Measurements from ENCODE around the gene PTPN3.
"Not testable (repeated sequence)": the region's sequence is repeated elsewhere in the genome, so short reads cannot be mapped to it uniquely, and the experiment has no call there.

Gene PTPN3, protein sequence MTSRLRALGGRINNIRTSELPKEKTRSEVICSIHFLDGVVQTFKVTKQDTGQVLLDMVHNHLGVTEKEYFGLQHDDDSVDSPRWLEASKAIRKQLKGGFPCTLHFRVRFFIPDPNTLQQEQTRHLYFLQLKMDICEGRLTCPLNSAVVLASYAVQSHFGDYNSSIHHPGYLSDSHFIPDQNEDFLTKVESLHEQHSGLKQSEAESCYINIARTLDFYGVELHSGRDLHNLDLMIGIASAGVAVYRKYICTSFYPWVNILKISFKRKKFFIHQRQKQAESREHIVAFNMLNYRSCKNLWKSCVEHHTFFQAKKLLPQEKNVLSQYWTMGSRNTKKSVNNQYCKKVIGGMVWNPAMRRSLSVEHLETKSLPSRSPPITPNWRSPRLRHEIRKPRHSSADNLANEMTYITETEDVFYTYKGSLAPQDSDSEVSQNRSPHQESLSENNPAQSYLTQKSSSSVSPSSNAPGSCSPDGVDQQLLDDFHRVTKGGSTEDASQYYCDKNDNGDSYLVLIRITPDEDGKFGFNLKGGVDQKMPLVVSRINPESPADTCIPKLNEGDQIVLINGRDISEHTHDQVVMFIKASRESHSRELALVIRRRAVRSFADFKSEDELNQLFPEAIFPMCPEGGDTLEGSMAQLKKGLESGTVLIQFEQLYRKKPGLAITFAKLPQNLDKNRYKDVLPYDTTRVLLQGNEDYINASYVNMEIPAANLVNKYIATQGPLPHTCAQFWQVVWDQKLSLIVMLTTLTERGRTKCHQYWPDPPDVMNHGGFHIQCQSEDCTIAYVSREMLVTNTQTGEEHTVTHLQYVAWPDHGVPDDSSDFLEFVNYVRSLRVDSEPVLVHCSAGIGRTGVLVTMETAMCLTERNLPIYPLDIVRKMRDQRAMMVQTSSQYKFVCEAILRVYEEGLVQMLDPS

DNA sequence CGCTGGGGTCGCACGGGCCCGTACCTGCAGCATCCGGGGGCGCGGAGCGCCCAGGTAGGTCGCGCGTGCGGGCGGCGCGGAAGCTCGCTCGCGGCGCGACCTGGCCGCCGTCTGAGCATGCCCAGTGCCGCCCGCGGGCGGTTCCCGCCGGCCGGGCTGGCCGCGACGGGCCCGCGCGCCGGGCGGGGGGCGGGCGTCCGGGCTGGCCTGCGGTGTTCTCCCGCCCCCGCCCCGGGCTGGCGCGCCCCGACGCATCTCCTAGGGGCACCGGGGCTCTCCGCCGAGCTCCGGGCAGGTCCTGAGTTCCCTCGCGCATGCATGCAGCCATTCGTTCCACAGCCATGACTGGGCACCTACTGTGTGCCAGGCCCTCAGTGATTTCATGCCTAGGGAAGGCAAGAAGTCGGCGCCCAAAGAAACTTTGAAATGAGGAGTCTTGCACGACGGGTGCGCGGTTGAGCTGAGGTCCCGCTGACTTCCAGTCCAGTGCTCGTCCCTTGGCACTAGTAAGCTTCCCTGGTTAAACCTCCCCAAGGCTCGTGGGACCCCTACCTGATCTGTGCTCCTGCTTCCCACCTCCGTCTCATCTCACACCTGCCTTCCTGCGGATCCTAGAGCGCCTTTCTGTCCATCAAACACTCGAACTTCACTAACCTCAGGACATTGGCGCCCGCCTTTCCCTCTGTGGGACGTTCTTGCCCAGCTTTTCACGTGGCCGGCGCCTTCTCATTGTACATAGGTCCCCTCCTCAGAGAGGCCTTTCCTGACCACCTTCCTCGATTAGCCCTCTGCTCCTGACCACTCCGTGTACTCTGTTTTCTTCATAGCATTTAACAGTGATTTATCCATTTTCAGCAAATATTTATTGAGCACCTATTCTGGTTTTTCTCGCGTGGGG lies at the start of gene PTPN3:
TSS of gene PTPN3 (minus strand) at position 113 of the 898 bp plus-strand sequence. CDS start 34,873 bp downstream, outside the sequence.
- no peak for DNase-seq

DNA sequence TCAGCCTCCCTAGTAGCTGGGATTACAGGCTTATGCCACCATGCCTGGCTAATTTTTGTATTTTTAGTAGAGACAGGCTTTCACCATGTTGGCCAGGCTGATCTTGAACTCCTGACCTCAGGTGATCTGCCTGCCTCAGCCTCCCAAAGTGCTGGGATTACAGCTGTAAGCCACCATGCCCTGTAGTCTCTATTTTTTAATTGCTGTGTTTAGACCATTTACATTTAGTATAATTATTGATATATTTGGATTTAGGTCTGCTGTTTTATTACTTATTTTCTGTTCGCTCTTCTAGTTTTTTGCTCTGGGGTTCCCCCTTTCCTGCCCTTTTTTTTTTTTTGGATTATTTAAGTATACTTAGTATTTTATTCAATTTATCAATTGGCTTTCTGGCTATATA lies 46.8 kb upstream of the PTPN3 start:
- DNase-seq: not testable (repeated sequence)

DNA sequence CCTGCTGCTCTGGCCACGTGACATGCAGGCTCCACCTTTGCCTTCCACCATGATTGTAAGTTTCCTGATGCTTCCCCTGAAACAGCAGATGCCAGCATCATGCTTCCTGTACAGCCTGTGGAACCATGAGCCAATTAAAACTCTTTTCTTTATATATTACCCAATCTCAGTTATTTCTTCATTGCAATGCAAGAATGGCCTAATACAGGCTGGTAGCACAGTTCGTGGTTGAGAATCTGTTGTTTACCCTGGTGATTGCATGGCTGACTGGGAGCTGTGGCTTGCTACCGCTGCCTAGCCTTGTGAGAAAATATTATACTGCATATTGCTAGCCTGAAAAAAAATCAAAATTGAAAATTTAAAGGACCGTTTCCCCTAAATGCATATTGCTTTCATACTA lies 44.8 kb upstream of the PTPN3 start:
- no peak for DNase-seq

DNA sequence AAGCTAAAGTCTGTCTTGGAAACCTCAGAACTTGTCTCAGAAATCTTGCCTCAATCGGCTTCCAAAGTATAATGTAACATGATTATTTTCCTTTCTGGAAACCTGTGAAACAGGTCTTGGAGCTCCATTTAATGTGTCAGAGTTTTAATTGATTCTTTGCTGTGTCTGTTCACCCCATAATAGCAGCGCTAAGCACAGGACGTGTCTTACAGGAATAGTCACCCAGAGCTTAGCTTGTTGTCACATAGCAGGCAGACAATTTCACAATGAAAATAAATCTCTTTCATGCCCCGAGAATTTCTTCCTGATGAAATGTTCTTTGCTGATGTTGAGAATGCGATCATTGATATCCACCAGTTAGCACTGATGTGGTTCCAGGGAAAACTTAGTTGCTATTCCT lies 40.2 kb upstream of the PTPN3 start:
- DNase-seq: no peak

DNA sequence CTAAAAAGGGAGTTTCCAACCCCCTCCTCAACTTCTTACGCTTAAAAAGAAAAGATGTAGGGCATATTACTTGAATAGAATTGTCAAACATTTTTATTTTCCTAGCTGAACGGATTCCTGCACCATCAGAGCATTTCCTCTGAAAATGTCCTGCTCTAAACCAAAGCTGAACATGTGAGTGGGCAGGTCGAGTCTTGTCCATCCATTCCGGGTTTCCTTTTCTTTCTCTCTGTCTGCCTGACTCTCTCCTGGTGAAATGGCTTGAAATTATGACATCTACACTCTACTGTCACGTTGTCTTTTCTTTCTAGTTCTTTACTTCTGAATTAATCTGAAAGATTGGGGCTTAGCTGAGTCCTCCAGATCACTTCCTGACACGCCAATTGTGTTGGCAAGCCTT lies 39.2 kb upstream of the PTPN3 start:
- no peak for DNase-seq

DNA sequence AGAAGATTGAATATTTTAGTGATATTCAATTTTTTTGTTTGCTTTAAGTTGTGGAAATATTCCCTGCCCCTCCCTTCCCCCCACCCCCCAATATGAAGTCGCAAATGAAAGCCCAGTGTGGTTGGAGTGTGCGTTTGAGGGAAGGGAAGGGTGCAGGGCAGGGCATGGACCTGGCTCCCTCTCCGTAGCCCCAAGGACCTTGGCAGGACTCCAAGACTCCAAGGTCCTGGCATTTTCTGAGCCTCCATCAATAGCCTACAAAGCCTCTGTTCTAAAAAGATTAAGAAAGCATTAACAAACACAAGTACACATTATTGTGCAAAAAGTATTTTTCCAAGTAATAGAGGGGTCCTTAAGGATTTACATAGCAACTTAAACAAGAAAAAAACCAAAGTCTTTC lies 38.8 kb upstream of the PTPN3 start:
- no peak for DNase-seq

DNA sequence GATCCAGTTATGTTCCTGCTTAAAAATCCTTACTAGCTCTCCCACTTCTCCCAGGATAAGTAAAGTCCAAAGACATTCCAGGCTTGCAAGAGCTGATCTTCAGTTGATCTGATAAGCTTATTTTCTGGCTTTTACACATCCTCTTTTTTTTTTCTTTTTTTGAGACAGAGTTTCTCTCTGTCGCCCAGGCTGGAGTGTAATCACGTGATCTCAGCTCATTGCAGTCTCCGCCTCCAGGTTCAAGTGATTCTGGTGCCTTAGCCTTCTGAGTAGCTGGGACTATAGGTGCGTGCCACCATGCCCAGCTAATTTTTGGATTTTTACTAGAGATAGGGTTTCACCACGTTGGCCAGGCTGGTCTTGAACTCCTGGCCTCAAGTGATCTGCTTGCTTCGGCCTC lies 37.3 kb upstream of the PTPN3 start:
- DNase-seq: no peak

DNA sequence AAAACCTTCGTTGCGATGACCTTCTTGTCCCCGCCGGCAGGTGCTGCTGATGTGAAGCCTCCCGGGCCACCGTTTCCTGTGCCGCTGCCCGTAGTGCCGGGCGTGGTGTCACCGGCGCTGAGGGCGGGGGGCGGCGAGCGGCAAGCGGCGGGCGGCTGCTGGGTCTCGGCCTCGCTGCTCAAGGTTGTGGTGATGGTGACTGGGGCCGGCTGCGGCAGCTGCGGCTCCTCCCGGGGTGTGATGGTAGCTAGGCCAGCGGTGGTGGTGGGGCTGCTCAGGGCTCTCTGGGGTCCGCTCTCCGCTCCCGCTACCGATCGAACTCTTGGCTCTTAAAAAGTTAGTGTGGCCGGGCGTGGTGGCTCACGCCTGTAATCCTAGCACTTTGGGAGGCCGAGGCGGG lies 36.0 kb upstream of the PTPN3 start:
- DNase-seq: no peak

DNA sequence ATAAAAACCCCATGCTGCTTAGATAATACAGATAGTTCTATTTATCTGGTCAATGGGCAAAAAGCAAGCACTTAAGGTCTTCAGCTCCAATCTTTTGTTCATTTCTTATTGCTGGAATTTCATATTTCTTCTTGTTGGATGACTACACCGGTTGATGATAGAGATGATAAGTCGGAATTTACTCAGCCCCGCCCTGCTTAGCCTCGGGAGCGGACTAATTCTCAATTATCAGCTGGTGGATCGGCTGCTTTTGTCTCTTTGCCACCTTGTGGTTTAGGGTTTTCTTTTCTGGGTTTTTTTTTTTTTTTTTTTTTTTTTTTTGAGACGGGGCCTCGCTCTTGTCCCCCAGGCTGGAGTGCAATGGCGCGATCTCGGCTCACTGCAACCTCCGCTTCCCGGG lies 34.5 kb upstream of the PTPN3 start:
- DNase-seq: not testable (repeated sequence)

DNA sequence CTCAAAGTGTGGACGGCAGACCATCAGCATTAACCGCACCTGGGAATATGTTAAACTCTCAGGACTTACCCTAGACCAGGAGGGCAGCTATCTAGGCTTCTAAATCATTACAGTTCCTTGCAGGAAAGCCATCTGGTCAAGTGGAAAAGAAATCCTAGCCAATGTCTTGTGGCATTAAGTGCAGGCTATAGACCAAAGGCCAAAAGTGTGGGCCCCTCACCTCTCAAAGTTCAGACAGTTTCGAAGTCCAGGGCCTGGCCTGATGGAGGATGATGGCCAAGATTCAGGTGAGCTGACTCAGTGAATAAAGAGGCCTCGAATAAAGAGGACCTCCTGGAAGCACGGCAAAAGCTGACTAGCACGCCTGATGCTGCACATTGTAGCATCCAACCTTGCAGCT lies 24.0 kb upstream of the PTPN3 start:
- DNase-seq: no peak

DNA sequence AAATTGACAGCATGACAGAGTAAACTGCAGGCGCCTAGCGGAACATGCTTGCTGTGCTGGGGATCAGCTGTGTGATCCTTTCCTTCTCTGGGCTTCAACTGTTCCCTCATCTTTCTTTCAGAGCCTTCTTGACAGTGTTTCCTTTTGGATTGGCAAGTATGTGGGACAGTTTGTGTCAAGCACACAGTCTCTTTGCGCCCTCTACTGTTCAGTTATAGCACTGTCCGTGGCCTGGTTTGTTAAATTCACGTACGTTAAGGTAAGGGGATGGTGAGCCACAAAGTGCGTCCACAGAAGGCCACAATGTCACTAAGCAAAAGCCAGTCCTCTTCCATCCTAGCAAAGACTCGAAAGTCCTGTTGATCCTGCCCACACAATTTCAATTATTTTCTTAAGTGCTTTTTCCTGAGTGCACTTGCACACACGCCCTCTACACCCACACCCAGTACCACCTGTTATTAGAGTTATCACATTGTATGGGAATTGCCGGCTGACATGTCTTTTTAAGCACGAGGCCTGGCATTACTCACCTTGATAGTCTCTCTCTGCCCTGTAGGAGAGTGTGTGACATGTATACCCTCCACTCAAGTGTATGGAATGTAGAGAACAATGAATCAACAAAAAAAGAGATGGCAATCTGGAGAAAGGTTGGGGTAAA lies 22.5 kb upstream of the PTPN3 start:
- DNase-seq: peak; percentile 4

DNA sequence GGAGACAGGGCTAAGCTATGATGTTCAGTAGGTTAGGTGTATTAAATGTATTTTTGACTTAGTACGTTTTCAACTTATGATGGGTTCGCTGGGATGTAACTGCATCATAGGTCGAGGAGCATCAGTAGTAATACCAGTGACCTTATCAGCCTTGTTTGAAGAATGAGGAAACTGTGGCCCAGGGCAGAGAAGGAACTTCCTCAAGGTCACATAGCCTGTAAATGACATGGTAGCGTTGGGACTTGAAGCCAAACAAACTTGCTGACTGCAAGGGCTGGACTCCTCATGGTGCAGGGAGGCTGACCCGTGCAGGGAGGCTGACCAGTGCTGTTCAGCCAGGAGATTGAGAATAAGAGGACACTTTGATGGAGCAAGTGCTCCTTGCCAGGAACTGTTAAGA lies 21.3 kb upstream of the PTPN3 start:
- DNase-seq: no peak

DNA sequence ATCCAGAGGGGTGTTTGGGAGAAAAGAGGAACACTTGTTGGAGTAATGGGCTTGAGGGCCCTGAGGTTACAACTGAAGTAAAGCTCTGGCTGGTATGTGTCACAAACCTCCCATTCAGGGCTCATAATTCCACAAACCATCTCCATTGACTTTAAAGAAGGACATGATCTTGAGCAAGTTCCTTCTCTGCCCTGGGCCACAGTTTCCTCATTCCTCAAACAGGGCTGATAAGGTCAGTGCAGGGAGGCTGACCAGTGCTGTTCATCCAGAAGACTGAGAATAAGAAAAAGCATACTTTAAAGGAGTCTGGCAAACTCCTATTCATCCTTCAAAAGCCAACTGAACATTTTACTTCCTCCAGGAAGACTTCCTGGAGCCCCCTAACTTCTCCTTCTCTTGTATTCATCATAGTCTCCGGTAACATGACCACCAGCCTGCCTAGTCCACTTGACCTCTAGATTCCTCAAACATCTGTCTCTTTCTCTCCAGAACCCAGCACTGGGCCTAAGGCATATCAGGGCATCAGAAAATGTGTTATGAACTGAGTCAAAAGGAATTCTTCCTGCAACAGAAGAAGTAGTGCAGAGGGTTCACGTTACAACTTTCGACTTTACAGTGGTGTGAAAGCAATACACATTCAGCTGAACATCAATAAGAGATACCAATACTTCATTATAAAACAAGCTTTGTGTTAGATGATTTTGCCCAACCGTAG lies 20.7 kb upstream of the PTPN3 start:
- DNase-seq: no peak

DNA sequence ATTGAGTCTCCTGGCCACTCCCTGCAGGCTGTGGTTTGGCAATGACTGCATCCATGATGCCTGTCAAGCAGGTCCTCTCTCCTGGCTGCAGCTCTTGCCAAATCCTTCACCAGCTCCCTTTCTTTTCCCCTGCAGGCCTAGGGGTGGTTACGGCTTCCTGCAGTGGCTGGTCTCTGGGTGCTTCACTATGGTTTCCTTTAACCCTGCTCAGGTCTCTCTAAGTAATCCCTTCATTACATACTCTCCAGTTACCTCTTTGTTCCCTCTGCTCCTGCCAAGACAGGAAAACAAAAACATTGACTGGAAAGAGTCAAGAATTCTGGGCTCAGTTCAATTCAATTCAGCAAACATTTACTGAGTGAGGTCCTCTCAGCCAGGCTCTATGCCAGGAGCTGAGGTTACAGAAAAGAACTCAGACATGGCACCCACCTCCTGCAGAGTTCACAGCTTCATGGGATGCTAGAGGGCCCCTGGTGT lies 19.8 kb upstream of the PTPN3 start:
- DNase-seq: no peak

DNA sequence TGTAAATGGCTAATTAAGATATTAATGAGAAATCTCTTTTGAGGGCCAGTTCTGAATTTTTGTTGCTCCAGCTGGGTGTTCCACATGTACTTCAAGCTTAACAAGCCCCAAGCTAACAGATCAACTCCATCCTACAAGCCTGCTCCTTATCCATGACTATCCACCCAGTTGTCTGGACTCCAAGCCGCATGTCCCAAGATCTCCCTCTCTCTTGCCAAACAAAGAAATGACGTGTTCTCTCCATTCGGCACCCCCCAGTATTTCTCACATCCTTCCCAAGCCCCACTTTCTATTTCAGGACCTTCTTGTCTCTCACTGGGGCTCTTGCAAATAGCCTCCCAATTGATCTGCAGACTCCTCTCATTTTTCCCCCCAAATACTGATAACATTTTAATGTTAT lies 15.8 kb upstream of the PTPN3 start:
- no peak for DNase-seq

DNA sequence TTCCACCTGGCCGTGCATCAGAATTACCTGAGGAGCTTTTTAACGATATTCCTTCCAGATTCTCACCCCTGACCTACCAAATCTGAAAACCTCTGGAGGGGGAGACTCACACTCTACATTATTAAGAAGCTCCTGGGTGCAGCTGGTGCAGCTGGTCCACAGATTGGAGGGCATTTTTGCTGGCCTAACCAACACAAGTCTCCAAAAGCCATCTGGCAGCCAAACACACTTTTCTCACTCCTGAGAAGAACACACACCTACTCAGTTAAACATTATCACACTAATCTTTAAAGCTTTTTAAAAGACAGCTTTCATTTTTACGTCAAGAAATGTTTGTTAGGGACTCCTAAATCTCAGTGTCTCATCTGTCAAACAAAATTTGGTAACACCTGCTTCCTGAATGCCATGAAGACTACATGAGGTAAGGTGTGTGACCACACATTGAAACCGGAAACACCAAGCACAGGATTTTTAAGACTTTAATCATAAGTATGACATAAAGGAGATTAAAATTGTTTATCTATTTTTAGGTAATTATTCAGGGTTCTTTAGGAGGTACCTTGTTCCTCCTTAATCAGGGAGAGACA lies 14.2 kb upstream of the PTPN3 start:
- no peak for DNase-seq

DNA sequence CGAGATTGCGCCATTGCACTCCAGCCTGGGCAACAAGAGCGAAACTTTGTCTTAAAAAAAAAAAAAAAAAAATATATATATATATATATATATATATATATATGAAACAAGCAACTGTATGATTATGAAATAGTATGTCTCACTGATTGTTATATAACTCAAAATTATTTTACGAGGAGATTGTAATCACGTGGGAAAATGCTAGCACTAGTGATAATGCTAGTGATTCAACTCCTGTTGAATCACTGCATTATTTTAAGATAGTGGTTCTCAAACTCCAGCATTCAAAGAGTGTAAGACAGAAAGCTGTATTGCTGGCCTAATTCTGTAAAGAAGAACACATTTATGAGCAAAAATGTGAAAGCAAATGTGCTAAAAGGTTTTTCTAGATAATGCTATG lies 12.4 kb upstream of the PTPN3 start:
- DNase-seq: no peak

DNA sequence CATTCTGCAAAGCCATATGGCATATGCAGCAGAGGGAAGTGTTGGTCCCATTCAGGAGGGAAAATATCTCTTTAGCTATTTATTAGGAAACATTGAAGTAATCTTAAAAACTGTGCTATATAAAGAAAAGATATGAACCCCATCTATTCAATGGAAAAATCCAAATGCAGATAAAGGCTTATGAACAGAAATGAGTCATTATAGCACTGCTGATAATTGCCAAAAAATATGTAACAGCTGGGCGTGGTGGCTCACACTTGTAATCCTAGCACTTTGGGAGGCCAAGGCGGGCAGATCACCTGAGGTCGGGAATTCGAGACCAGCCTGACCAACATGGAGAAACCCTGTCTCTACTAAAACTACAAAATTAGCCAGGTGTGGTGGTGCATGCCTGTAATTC lies 11.9 kb upstream of the PTPN3 start:
- not testable (repeated sequence) for DNase-seq

DNA sequence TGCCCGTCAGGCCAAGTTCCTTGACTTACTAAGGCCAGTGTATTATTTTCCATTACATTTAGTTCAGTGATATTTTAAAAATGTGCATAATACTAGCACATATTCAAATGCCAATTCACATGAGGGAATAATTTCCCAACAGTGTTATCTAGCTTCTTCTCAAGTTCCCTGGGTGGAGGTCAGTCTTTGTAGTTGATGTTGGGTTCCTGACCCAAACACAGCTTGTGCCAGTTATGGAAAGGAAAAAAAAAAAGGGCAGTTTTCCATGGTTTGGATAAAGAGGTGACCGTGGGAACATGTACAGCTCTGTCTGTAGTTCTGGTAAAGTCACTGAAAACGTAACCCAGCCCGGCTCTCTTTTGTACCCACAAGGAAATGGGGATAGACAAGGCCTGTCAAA lies 11.5 kb upstream of the PTPN3 start:
- no peak for DNase-seq

DNA sequence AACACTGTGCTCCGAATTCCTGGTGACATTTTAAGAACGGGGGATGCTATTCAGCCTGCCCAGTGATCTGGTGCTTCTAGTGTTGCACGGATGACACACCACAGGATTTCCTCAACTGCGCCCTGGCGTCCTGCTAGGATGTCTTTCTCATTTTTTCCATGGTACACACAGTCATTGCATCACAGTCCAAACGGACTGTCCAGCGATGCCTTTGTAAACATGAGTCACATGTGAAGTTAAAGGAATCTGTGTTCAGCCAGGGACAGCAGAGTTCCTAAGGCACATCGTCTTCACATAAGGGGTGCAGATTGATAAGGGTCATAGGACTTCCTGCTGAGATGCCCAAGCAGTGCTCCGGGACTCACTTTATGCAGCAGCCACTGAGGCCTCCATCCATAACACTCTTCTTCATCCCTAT lies 9.3 kb upstream of the PTPN3 start:
- DNase-seq: no peak

DNA sequence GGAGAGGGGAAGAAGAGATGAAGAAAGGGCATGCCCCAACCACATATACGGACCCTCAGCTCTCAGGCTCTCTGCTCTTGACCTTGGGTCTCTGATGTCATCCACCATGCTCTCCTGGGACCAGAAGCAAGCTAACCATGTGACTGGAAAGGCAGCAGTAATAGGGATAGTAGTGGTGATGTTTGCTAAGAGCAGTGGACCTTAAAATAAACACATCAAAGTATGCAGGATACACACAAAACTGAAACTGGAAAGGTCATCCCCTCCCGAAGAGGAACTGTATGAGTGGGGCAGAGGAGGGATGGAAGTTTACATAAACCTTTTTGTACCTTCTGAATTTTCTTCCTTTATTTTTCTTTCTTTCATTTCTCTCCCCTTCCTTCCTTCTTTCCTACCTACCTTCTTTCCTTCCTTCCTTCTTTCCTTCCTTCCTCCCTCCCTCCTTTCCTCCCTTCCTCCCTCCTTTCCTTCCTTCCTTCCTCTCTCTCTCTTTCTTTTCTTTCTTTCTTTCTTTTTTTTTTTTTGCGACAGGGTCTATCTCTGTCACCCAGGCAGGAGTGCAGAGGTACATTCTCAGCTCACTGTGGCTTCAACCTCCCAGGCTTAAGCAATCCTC lies 8.1 kb upstream of the PTPN3 start:
- no peak for DNase-seq
